ENCODE data around the gene CRACR2A.

CRACR2A gene

DNA sequence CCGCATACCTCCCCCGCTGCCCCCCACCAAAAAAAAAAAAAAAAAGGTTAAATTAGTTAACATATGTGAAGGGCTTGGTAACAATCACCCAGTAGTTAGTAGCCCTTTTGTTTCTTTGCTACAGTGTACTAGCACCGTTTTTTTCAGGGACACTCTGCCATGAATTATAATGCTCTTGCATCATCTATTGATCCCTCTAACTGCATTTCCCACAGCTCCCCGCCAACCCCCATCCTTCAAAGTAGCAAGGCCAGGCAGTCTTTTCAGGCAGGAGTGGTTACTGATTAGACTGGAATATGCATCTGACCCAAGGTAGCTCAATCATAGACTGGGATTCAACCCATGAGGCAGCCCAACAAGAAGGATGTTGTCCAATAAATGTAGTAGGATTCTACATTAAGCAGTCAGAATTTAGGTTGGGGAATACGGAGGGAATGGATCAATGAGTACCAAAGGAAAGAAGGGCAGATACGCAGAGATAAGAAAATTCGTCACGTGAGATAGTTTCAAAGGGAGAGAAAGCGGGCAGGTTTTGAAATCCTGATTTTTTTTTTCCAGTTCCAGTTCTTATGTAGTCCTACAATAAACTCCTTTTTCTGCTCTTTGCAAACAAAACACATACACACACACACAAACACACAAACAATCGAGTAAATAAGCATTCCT is 39.8 kb upstream of the CRACR2A start:
- TF ChIP-seq, protein P1, sequence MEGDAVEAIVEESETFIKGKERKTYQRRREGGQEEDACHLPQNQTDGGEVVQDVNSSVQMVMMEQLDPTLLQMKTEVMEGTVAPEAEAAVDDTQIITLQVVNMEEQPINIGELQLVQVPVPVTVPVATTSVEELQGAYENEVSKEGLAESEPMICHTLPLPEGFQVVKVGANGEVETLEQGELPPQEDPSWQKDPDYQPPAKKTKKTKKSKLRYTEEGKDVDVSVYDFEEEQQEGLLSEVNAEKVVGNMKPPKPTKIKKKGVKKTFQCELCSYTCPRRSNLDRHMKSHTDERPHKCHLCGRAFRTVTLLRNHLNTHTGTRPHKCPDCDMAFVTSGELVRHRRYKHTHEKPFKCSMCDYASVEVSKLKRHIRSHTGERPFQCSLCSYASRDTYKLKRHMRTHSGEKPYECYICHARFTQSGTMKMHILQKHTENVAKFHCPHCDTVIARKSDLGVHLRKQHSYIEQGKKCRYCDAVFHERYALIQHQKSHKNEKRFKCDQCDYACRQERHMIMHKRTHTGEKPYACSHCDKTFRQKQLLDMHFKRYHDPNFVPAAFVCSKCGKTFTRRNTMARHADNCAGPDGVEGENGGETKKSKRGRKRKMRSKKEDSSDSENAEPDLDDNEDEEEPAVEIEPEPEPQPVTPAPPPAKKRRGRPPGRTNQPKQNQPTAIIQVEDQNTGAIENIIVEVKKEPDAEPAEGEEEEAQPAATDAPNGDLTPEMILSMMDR (IDR thresholded peaks at IDR 0.05; ENCODE audit: poor library complexity, severe bottlenecking) = no peak
- Histone ChIP-seq H3K9me3 (ENCODE audit: severe bottlenecking) (no peaks in the 10 kb centered on the region), H3K27me3 (ENCODE audit: insufficient read depth, poor library complexity, severe bottlenecking) (no peaks in the 10 kb centered on the region), H3K4me1 (ENCODE audit: insufficient read depth, poor library complexity, severe bottlenecking) (no peaks in the 10 kb centered on the region), H3K27ac (ENCODE audit: poor library complexity, severe bottlenecking) (no peak overlapping the region), H3K4me3 (ENCODE audit: severe bottlenecking) (no peak overlapping the region), H3K36me3 (ENCODE audit: low read depth) (no peaks in the 10 kb centered on the region)
- ATAC-seq (ENCODE audit: low read depth) (no peak), DNase-seq (ENCODE audit: low spot score) (no peak)

- no peak overlapping the region for H3K27ac ChIP-seq (ENCODE audit: poor library complexity, severe bottlenecking)
- H3K4me3 ChIP-seq (ENCODE audit: severe bottlenecking) = no peak overlapping the region
- DNase-seq (ENCODE audit: low spot score) = no peak
- ATAC-seq (ENCODE audit: low read depth) = no peak
- H3K36me3 ChIP-seq (ENCODE audit: low read depth) = no peaks in the 10 kb centered on the region
- no peaks in the 10 kb centered on the region for H3K27me3 ChIP-seq (ENCODE audit: insufficient read depth, poor library complexity, severe bottlenecking)
- TF ChIP-seq, protein P1 (IDR thresholded peaks at IDR 0.05; ENCODE audit: poor library complexity, severe bottlenecking) = no peak
- H3K4me1 ChIP-seq (ENCODE audit: insufficient read depth, poor library complexity, severe bottlenecking) = no peaks in the 10 kb centered on the region
- H3K9me3 ChIP-seq (ENCODE audit: severe bottlenecking) = no peaks in the 10 kb centered on the region
Observed at GRCh38 chr12:3791256-3791874, 38.5 kb upstream of the CRACR2A start.

DNA sequence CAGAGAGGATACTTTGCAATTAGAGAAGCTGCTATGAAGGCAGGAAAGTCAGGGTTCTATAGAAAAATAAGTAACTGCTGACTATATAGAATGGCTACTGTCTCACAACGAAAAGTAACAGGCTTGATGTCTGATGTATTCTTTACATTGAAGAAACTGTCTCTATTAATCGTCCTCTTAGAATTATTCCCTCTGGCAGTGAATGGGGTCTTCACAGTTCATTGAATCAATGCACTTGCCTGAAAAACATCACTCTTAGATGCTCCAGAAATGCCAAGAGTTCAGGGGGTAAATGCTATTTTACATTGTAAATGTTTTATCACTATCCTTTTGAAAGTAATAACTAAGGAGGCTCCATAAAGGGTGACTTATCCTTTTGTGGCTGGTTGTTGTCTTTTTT is 37.7 kb upstream of the CRACR2A start:
- Histone ChIP-seq H3K36me3 (ENCODE audit: low read depth) (no peaks in the 10 kb centered on the region), H3K4me3 (ENCODE audit: severe bottlenecking) (no peak overlapping the region), H3K9me3 (ENCODE audit: severe bottlenecking) (no peaks in the 10 kb centered on the region), H3K27ac (ENCODE audit: poor library complexity, severe bottlenecking) (no peak overlapping the region), H3K4me1 (ENCODE audit: insufficient read depth, poor library complexity, severe bottlenecking) (no peaks in the 10 kb centered on the region), H3K27me3 (ENCODE audit: insufficient read depth, poor library complexity, severe bottlenecking) (no peaks in the 10 kb centered on the region)
- TF ChIP-seq, protein P1 (IDR thresholded peaks at IDR 0.05; ENCODE audit: poor library complexity, severe bottlenecking) = no peak
- ATAC-seq (ENCODE audit: low read depth) (no peak), DNase-seq (ENCODE audit: low spot score) (no peak)

GRCh38 chr12:3789838-3790237 is 36.9 kb upstream of the CRACR2A start:
- no peaks in the 10 kb centered on the region for H3K9me3 ChIP-seq (ENCODE audit: severe bottlenecking)
- H3K27ac ChIP-seq (ENCODE audit: poor library complexity, severe bottlenecking) = no peak overlapping the region
- DNase-seq (ENCODE audit: low spot score) = no peak
- ATAC-seq (ENCODE audit: low read depth) = no peak
- H3K27me3 ChIP-seq (ENCODE audit: insufficient read depth, poor library complexity, severe bottlenecking) = no peaks in the 10 kb centered on the region
- H3K4me3 ChIP-seq (ENCODE audit: severe bottlenecking) = no peak overlapping the region
- no peaks in the 10 kb centered on the region for H3K36me3 ChIP-seq (ENCODE audit: low read depth)
- TF ChIP-seq, protein P1 (IDR thresholded peaks at IDR 0.05; ENCODE audit: poor library complexity, severe bottlenecking) = no peak
- no peaks in the 10 kb centered on the region for H3K4me1 ChIP-seq (ENCODE audit: insufficient read depth, poor library complexity, severe bottlenecking)

GRCh38 chr12:3777206-3777809 is 24.4 kb upstream of the CRACR2A start:
- no peak overlapping the region for H3K4me3 ChIP-seq (ENCODE audit: severe bottlenecking)
- no peak for DNase-seq (ENCODE audit: low spot score)
- peak; percentile 77 for ATAC-seq (ENCODE audit: low read depth)

More at GRCh38 chr12:3777206-3777809, 24.4 kb upstream of the CRACR2A start:
- H3K9me3 ChIP-seq (ENCODE audit: severe bottlenecking) = no peaks in the 10 kb centered on the region
- no peaks in the 10 kb centered on the region for H3K36me3 ChIP-seq (ENCODE audit: low read depth)
- no peak overlapping the region for H3K27ac ChIP-seq (ENCODE audit: poor library complexity, severe bottlenecking)
- TF ChIP-seq, protein P1 (IDR thresholded peaks at IDR 0.05; ENCODE audit: poor library complexity, severe bottlenecking) = peak; percentile 84
- no peaks in the 10 kb centered on the region for H3K27me3 ChIP-seq (ENCODE audit: insufficient read depth, poor library complexity, severe bottlenecking)
- H3K4me1 ChIP-seq (ENCODE audit: insufficient read depth, poor library complexity, severe bottlenecking) = peaks cover under 1% of the 10 kb centered on the region
